Panc1 (cell line): ENCODE data around the gene DONSON. TPM values are rescaled to one million over a fixed set of nuclear protein-coding genes. Genes with fewer than 3 reads are reported as not detected.
"Not testable (repeated sequence)": the region's sequence is repeated elsewhere in the genome, so short reads cannot be mapped to it uniquely, and the experiment has no call there.

Experiments used
- ATAC-seq: fragments of 200-7000 bp; cut with Tn5 transposase; 2 replicates; pipeline ENCODE4 v1.9.1; 2020; ENCODE audit warnings: mild to moderate bottlenecking, moderate library complexity
- BruUV-seq: library from RNA; stranded (reverse); fragments of 400-500 nt; replicated peaks from 2 replicates; lab custom pipeline; 2021; lab: Mats Ljungman, UMichigan
- CTCF ChIA-PET: fragments of 300-600 bp; sonication (Branson Sonifier 250); formaldehyde crosslinking; loops from one replicate; lab custom pipeline; 2022; ENCODE audit warnings: antibody characterized with exemption; lab: Charles Lee
- POLR2A ChIA-PET: fragments of 300-600 bp; sonication (Branson Sonifier 250); formaldehyde crosslinking; loops from one replicate; lab custom pipeline; 2022; ENCODE audit warnings: antibody characterized with exemption; lab: Charles Lee
- DNase-seq: peaks from one replicate; pipeline ENCODE4 v3.0.0-alpha.2; 2010; ENCODE audit warnings: low read depth, low spot score
- H3K27ac ChIP-seq: 2 replicates; pipeline ENCODE4 v1.5.1; 2011; ENCODE audit warnings: mild to moderate bottlenecking, low read length, inconsistent platforms
- H3K27me3 ChIP-seq: fragments of 200-500 bp; sonication (Bioruptor generic); 2 replicates; pipeline ENCODE4 v1.6.0; 2014; ENCODE audit warnings: low read length, inconsistent platforms; ENCODE audit not compliant: control insufficient read depth, insufficient read depth
- H3K36me3 ChIP-seq: fragments of 200-500 bp; sonication (Bioruptor generic); 2 replicates; pipeline ENCODE4 v1.5.1; 2014; ENCODE audit warnings: inconsistent platforms, mild to moderate bottlenecking, low read length, moderate library complexity; ENCODE audit not compliant: control insufficient read depth, insufficient read depth
- H3K4me1 ChIP-seq: 2 replicates; pipeline ENCODE4 v1.5.1; 2011; ENCODE audit warnings: inconsistent platforms, mild to moderate bottlenecking, low read length, moderate library complexity; ENCODE audit not compliant: control insufficient read depth, insufficient read depth
- H3K4me3 ChIP-seq, 2 experiments: 2 replicates each; pipeline ENCODE4 v1.5.1; 2011 to 2012; ENCODE audit warnings: low read depth in 2 of 2, low read length in 2 of 2, mild to moderate bottlenecking in 2 of 2, inconsistent platforms in 1 of 2, moderate library complexity in 1 of 2
- H3K9me3 ChIP-seq: fragments of 200-500 bp; sonication (Bioruptor generic); 2 replicates; pipeline ENCODE4 v1.5.1; 2014; ENCODE audit warnings: low read depth, mild to moderate bottlenecking, inconsistent platforms, low read length, moderate library complexity; ENCODE audit not compliant: control insufficient read depth, insufficient read depth
- CTCF ChIP-seq: fragments of 450-650 bp; IDR thresholded peaks from 2 replicates; pipeline ENCODE4 v1.5.1; 2017; ENCODE audit warnings: mild to moderate bottlenecking
- POLR2AphosphoS5 ChIP-seq: IDR thresholded peaks from 2 replicates; pipeline ENCODE4 v1.6.1; 2012; ENCODE audit warnings: mild to moderate bottlenecking, low read depth, low read length, moderate library complexity
- REST ChIP-seq, 2 experiments: IDR thresholded peaks; 2 replicates each; pipeline ENCODE4 v1.6.1; 2011 to 2012; ENCODE audit warnings: low read depth in 2 of 2, control low read depth in 1 of 2, low read length in 1 of 2, mild to moderate bottlenecking in 1 of 2, moderate library complexity in 1 of 2; ENCODE audit not compliant: insufficient read depth in 1 of 2
- SIN3A ChIP-seq: IDR thresholded peaks from 2 replicates; pipeline ENCODE4 v1.6.1; 2012; ENCODE audit warnings: low read depth, mild to moderate bottlenecking, low read length, moderate library complexity, borderline replicate concordance; ENCODE audit not compliant: insufficient read depth
- TCF7L2 ChIP-seq: IDR thresholded peaks from 2 replicates; pipeline ENCODE4 v1.6.1; 2011; ENCODE audit warnings: mild to moderate bottlenecking, low read depth, low read length, inconsistent platforms
- in situ Hi-C: cut with HindIII; loops from 2 replicates; pipeline ENCODE4 v1.10.0; 2016; ENCODE audit warnings: low sequenced_read_pairs, low pct_unique_long_range_greater_than_20kb
- intact Hi-C: fragments of 100-400 bp; cut with micrococcal nuclease; formaldehyde crosslinking; loops from one replicate; pipeline ENCODE4 v1.10.0; 2022; ENCODE audit not compliant: unreplicated experiment
- total RNA-seq: library from RNA; stranded (reverse); gene quantifications from one replicate; pipeline ENCODE4 v1.2.1, GENCODE V29; 2021; ENCODE audit not compliant: unreplicated experiment

Gene DONSON
- total RNA-seq, 1 experiment from 2014 or later, result 21.9 TPM

- H3K27ac ChIP-seq, DNase-seq, H3K27me3 ChIP-seq, intact Hi-C loops, BruUV-seq, H3K9me3 ChIP-seq, H3K4me1 ChIP-seq, CTCF ChIA-PET, ATAC-seq, in situ Hi-C loops, H3K4me3 ChIP-seq, POLR2A ChIA-PET: not testable (repeated sequence)
- peaks cover 10% of the 10 kb centered on the region for H3K36me3 ChIP-seq
Observed at GRCh38 chr21:33617565-33617964, 29.1 kb upstream of the DONSON start.

GRCh38 chr21:33611006-33611744 lies 22.7 kb upstream of the DONSON start:
- POLR2A ChIA-PET, result no interaction called here
- no peak overlapping the region for H3K27ac ChIP-seq
- peaks cover 5% of the 10 kb centered on the region; the same call in 1 of the 2 replicates for H3K36me3 ChIP-seq
- BruUV-seq, result no TSS peak
- no peak for ATAC-seq
- H3K4me3 ChIP-seq, result no peak overlapping the region
- intact Hi-C loops (no loop called here), in situ Hi-C loops (no loop called here)
- no peaks in the 10 kb centered on the region for H3K27me3 ChIP-seq
- H3K4me1 ChIP-seq, result no peaks in the 10 kb centered on the region
- no peaks in the 10 kb centered on the region for H3K9me3 ChIP-seq
- TF ChIP-seq TCF7L2, result no peak
- no peak for TF ChIP-seq SIN3A
- TF ChIP-seq POLR2AphosphoS5, result no peak
- no peak for TF ChIP-seq REST (IDR thresholded peaks at IDR 0.05; ENCODE audit: insufficient read depth in 1 of 2, low read depth in 2 of 2, low read length in 1 of 2)
- TF ChIP-seq CTCF, result no peak
- no peak for DNase-seq
- CTCF ChIA-PET, result no interaction called here

GRCh38 chr21:33608559-33608958 lies 20.1 kb upstream of the DONSON start:
- in situ Hi-C loops, result no loop called here
- TF ChIP-seq TCF7L2 (no peak), CTCF (no peak), POLR2AphosphoS5 (no peak), SIN3A (no peak), REST (IDR thresholded peaks at IDR 0.05; ENCODE audit: insufficient read depth in 1 of 2, low read depth in 2 of 2, low read length in 1 of 2) (no peak)
- Histone ChIP-seq H3K4me3 (no peak overlapping the region), H3K36me3 (peaks cover 5% of the 10 kb centered on the region; the same call in 1 of the 2 replicates), H3K27ac (no peak overlapping the region), H3K27me3 (no peaks in the 10 kb centered on the region), H3K9me3 (no peaks in the 10 kb centered on the region), H3K4me1 (no peaks in the 10 kb centered on the region)
- no TSS peak for BruUV-seq
- ATAC-seq (no peak), DNase-seq (no peak)
- ChIA-PET CTCF (no interaction called here), POLR2A (no interaction called here)
- intact Hi-C loops, result no loop called here
